Neutrophil (primary cell): ENCODE results near the gene ARSD.

ENCODE experiments used
- H3K27ac ChIP-seq: fragments of 200-600 bp; sonication (generic); 2 replicates; pipeline ENCODE4 v1.5.1; 2016; ENCODE audit warnings: mild to moderate bottlenecking, moderate library complexity
- H3K27me3 ChIP-seq: fragments of 200-600 bp; sonication (generic); 2 replicates; pipeline ENCODE4 v1.6.0; 2016; ENCODE audit warnings: mild to moderate bottlenecking
- H3K36me3 ChIP-seq: fragments of 200-600 bp; sonication (generic); 2 replicates; pipeline ENCODE4 v1.5.1; 2017
- H3K4me1 ChIP-seq, 2 experiments: fragments of 200-600 bp in 1 of 2; sonication (generic) in 1 of 2; 1 replicate in 1 of 2; 2 replicates in 1 of 2; pipeline versions ENCODE4 v1.5.1 to v1.6.1; 2013 to 2016; ENCODE audit warnings: low read depth in 1 of 2, low read length in 1 of 2, mild to moderate bottlenecking in 1 of 2, moderate library complexity in 1 of 2; ENCODE audit not compliant: control insufficient read depth in 1 of 2, insufficient read depth in 1 of 2
- H3K4me3 ChIP-seq, 2 experiments: fragments of 200-600 bp in 1 of 2; sonication (generic) in 1 of 2; 1 replicate in 1 of 2; 2 replicates in 1 of 2; pipeline ENCODE4 v1.5.1; 2013 to 2016; ENCODE audit warnings: low read depth in 1 of 2, low read length in 1 of 2, mild to moderate bottlenecking in 1 of 2, moderate library complexity in 1 of 2
- H3K9me3 ChIP-seq: fragments of 200-600 bp; sonication (generic); 2 replicates; pipeline ENCODE4 v1.5.1; 2016
- TF ChIP-seq, protein P1 (sequence below): fragments of 200-600 bp; sonication (generic); IDR thresholded peaks from 2 replicates; pipeline ENCODE4 v1.5.1; 2016; ENCODE audit warnings: antibody characterized with exemption

Gene ARSD

DNA sequence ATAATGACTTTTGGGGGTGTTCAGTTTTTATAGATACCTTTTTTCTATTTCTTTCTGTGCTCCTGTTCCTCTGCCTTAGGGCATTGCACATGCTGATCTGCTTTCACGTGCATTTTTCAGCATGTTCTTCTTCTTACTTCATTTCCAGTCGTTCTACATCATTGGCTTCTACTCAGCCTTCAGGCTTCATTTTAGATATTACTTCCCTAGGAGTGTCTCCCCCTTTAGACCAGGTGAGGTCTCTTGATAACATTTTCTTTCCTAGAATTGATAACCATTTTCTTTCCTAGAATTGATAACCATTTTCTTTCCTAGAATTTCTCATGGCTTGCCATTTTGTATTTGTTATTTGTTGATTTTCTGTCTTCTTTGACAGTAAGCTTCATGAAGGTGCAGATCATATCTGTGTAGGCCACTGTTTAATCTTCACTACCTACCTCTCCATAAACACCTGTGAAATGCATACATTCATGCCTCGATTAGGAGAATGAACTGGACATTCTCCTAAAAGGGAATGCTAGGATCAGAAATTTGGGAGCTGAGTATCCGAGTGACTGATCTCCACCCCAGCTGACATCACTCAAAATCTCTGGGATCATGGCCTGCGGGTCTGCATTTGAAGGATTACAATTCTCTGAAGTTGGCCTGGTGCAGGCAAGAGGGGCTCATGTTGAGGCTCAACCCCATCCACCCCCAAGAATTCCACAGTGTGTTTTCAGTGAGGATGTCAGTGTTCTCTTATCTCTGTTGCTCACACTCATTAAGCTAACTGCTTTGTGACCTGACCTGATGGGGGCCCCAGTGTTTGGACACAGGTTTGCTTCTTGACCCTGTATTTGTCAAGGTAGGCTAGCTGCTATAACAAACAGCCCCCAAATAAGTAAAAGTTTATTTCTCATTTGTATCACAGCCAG lies 54.7 kb downstream of the ARSD start:
- TF ChIP-seq, protein P1, sequence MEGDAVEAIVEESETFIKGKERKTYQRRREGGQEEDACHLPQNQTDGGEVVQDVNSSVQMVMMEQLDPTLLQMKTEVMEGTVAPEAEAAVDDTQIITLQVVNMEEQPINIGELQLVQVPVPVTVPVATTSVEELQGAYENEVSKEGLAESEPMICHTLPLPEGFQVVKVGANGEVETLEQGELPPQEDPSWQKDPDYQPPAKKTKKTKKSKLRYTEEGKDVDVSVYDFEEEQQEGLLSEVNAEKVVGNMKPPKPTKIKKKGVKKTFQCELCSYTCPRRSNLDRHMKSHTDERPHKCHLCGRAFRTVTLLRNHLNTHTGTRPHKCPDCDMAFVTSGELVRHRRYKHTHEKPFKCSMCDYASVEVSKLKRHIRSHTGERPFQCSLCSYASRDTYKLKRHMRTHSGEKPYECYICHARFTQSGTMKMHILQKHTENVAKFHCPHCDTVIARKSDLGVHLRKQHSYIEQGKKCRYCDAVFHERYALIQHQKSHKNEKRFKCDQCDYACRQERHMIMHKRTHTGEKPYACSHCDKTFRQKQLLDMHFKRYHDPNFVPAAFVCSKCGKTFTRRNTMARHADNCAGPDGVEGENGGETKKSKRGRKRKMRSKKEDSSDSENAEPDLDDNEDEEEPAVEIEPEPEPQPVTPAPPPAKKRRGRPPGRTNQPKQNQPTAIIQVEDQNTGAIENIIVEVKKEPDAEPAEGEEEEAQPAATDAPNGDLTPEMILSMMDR, result no peak
- no peaks in the 10 kb centered on the region for H3K27me3 ChIP-seq
- no peaks in the 10 kb centered on the region for H3K9me3 ChIP-seq
- H3K4me1 ChIP-seq, result no peaks in the 10 kb centered on the region
- H3K27ac ChIP-seq, result no peak overlapping the region
- H3K4me3 ChIP-seq, result no peak overlapping the region
- no peaks in the 10 kb centered on the region for H3K36me3 ChIP-seq

DNA sequence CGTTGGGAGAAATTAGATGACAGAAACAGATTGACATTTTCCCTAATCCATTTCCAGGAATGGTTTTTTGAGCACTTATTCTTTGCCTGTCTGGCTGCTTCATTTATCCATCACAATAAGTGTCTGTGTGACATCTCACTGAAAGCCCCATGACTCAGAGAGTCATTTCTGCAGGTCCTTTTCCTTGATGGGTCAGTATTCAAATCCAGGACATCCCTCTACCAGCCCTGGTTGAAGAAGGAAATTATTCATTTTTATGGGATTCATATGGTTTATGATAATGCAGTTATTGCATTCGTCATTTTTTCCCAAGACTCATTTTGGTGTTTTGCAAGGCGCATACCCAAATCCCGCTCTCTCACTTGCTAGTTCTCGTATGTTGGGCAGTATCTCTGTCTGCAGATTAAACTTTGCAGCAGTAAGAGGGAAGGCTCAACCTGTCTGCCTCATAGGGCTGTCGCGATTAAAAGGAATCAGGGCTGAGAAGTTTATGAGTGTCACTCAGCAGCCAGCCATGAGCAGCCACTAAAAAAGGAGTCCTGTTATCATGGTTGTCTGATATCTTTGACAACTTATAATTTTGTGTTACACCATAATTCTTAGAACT lies 56.4 kb downstream of the ARSD start:
- no peak overlapping the region for H3K27ac ChIP-seq
- no peak overlapping the region for H3K4me3 ChIP-seq
- H3K4me1 ChIP-seq, result no peaks in the 10 kb centered on the region
- H3K36me3 ChIP-seq, result no peaks in the 10 kb centered on the region
- no peaks in the 10 kb centered on the region for H3K27me3 ChIP-seq
- TF ChIP-seq, protein P1, result no peak
- no peaks in the 10 kb centered on the region for H3K9me3 ChIP-seq

DNA sequence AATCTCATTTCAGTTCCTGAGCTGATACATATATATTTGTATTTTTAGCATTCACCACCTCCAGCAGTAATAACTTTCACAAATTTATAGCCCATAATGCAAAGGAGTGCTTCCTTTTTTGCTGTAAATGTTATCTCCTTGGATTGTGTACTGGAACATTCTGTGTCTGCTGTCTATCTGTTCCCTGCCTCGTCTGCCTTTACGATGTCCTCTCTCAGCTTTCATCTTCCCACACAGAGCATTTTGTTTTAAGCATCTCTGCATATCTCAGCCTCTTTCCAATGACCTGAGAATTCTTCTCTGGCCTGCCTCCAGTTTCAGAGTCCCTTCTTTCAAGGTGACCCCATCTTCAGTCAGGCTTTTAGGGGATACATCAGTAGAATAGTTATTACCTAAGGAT lies 57.3 kb downstream of the ARSD start:
- TF ChIP-seq, protein P1, result no peak

DNA sequence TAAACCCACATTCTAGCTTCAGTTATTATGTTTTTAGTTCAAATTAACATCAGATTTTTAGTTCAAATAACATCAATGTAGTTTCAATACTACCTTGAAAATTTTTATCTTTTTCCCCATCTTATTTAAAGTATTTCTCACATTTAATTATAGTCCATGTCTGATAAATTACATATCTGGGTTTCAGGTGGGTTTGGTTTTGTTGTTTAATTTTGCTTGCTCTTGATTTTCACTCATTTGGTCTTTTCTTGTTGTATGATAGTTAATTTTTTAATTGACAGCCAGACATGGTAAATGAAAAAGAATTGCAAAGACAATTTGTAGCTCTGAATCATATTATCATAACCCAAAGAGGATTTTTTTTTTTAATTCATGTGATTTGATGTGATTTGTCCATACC lies 58.5 kb downstream of the ARSD start:
- H3K4me3 ChIP-seq, result no peak overlapping the region
- no peaks in the 10 kb centered on the region for H3K4me1 ChIP-seq
- H3K27me3 ChIP-seq, result no peaks in the 10 kb centered on the region
- no peaks in the 10 kb centered on the region for H3K36me3 ChIP-seq
- H3K9me3 ChIP-seq, result no peaks in the 10 kb centered on the region
- TF ChIP-seq, protein P1, result no peak
- no peak overlapping the region for H3K27ac ChIP-seq

More for the DNA sequence above, 57.3 kb downstream of the ARSD start:
- Histone ChIP-seq H3K27ac (no peak overlapping the region), H3K36me3 (no peaks in the 10 kb centered on the region), H3K4me1 (no peaks in the 10 kb centered on the region), H3K4me3 (no peak overlapping the region), H3K9me3 (no peaks in the 10 kb centered on the region), H3K27me3 (no peaks in the 10 kb centered on the region)

DNA sequence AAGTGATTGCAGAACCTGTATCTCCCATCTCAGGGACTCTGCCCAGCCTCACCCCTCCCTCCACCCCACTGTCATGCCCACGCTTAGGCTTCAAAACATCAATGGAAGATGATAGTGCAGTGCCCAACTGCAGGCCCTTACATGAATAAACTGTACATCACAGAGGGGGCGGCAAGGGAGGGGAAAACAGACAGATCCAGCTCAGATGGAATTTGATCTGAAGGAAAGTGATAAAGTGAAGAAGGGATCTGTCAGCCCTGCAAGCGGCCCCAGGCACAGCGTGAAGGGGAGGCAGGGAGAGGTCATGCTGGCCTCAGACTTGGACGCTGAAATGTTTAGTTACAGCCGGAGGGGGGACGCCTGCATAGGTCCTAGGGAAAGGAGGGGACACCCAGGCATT lies 61.9 kb downstream of the ARSD start:
- Histone ChIP-seq H3K27me3 (no peaks in the 10 kb centered on the region), H3K4me3 (no peak overlapping the region), H3K36me3 (no peaks in the 10 kb centered on the region), H3K9me3 (no peaks in the 10 kb centered on the region), H3K27ac (no peak overlapping the region), H3K4me1 (no peaks in the 10 kb centered on the region)
- TF ChIP-seq, protein P1, result no peak
